Retinal pigment epithelial cell (primary cell): Measurements from ENCODE around the gene C3orf18.

ENCODE experiments used
- DNase-seq: peaks from one replicate; pipeline ENCODE4 v3.0.0-alpha.2; 2010; ENCODE audit warnings: low read depth
- H3K4me3 ChIP-seq: 2 replicates; pipeline ENCODE4 v1.5.1; 2011; ENCODE audit warnings: mild to moderate bottlenecking, low read length, control low read depth, moderate library complexity
- CTCF ChIP-seq: conservative IDR thresholded peaks from 2 replicates; pipeline ENCODE4 v1.5.1; 2011; ENCODE audit warnings: low read depth, low read length, control low read depth, inconsistent platforms

The C3orf18 gene

GRCh38 chr3:50550079-50550736 is 17.3 kb downstream of the C3orf18 start:
- peak; percentile 78 for TF ChIP-seq CTCF
- no peak for DNase-seq
- no peak overlapping the region for H3K4me3 ChIP-seq

- DNase-seq = no peak
- H3K4me3 ChIP-seq = no peak overlapping the region
- TF ChIP-seq CTCF = no peak
Observed at GRCh38 chr3:50549226-50549625, 18.3 kb downstream of the C3orf18 start.

GRCh38 chr3:50545781-50546180 is 21.8 kb downstream of the C3orf18 start:
- H3K4me3 ChIP-seq = no peak overlapping the region
- no peak for DNase-seq
- TF ChIP-seq CTCF = no peak

GRCh38 chr3:50542177-50543034 is 25.1 kb downstream of the C3orf18 start:
- no peak for DNase-seq
- TF ChIP-seq CTCF = peak; percentile 96

GRCh38 chr3:50539356-50540286 is 27.9 kb downstream of the C3orf18 start:
- no peak for DNase-seq
- H3K4me3 ChIP-seq = no peak overlapping the region
- no peak for TF ChIP-seq CTCF

More at GRCh38 chr3:50542177-50543034, 25.1 kb downstream of the C3orf18 start:
- H3K4me3 ChIP-seq = no peak overlapping the region

- TF ChIP-seq CTCF = no peak
- DNase-seq = no peak
- H3K4me3 ChIP-seq = no peak overlapping the region
Observed at GRCh38 chr3:50537421-50538129, 30.0 kb downstream of the C3orf18 start.
